ENCODE data around the gene KCNG3.

KCNG3 gene

GRCh38 chr2:42486145-42486906 is 7.5 kb downstream of the KCNG3 start:
- DNase-seq: no peak

- no peak for DNase-seq
Observed at GRCh38 chr2:42480402-42480801, 13.4 kb downstream of the KCNG3 start.

- DNase-seq: peak; percentile 62
Observed at GRCh38 chr2:42474765-42475454, 18.9 kb downstream of the KCNG3 start.

- DNase-seq: no peak
Observed at GRCh38 chr2:42470706-42471105, 23.1 kb downstream of the KCNG3 start.

GRCh38 chr2:42464631-42465030 is 29.2 kb downstream of the KCNG3 start:
- DNase-seq: no peak

- DNase-seq: no peak
Observed at GRCh38 chr2:42463570-42463969, 30.2 kb downstream of the KCNG3 start.

- no peak for DNase-seq
Observed at GRCh38 chr2:42459296-42459695, 34.5 kb downstream of the KCNG3 start.

GRCh38 chr2:42458396-42458795 is 35.4 kb downstream of the KCNG3 start:
- DNase-seq: no peak

GRCh38 chr2:42457011-42457410 is 36.8 kb downstream of the KCNG3 start:
- DNase-seq: no peak

- DNase-seq: no peak
Observed at GRCh38 chr2:42456126-42456839, 37.5 kb downstream of the KCNG3 start.

GRCh38 chr2:42452545-42452944 is 41.2 kb downstream of the KCNG3 start:
- DNase-seq: no peak

GRCh38 chr2:42450136-42450535 is 43.6 kb downstream of the KCNG3 start:
- no peak for DNase-seq

GRCh38 chr2:42449163-42450087 is 44.4 kb downstream of the KCNG3 start:
- no peak for DNase-seq

GRCh38 chr2:42448163-42448562 is 45.6 kb downstream of the KCNG3 start:
- no peak for DNase-seq

- no peak for DNase-seq
Observed at GRCh38 chr2:42446503-42447271, 47.1 kb downstream of the KCNG3 start.

- no peak for DNase-seq
Observed at GRCh38 chr2:42443718-42444399, 49.9 kb downstream of the KCNG3 start.

- no peak for DNase-seq
Observed at GRCh38 chr2:42442774-42443173, 51.0 kb downstream of the KCNG3 start.

- no peak for DNase-seq
Observed at GRCh38 chr2:42438685-42439084, 55.1 kb downstream of the KCNG3 start.

- no peak for DNase-seq
Observed at GRCh38 chr2:42436370-42436769, 57.4 kb downstream of the KCNG3 start.

- no peak for DNase-seq
Observed at GRCh38 chr2:42435628-42436027, 58.2 kb downstream of the KCNG3 start.

GRCh38 chr2:42430188-42430587 is 63.6 kb downstream of the KCNG3 start:
- DNase-seq: no peak
